Measurements from ENCODE around the gene OSBPL2.

The OSBPL2 gene

GRCh38 chr20:62309198-62309944 lies 71.0 kb downstream of the OSBPL2 start:
- no peak for DNase-seq (ENCODE audit: low read depth in 3 of 3, low spot score in 1 of 3)

GRCh38 chr20:62309947-62310756 lies 71.8 kb downstream of the OSBPL2 start:
- no peak for DNase-seq (ENCODE audit: low read depth in 3 of 3, low spot score in 1 of 3)

GRCh38 chr20:62310757-62311121 lies 72.4 kb downstream of the OSBPL2 start:
- DNase-seq (ENCODE audit: low read depth in 3 of 3, low spot score in 1 of 3), result no peak

GRCh38 chr20:62311150-62311549 lies 72.8 kb downstream of the OSBPL2 start:
- no peak for DNase-seq (ENCODE audit: low read depth in 3 of 3, low spot score in 1 of 3)

GRCh38 chr20:62311832-62312661 lies 73.7 kb downstream of the OSBPL2 start:
- DNase-seq (ENCODE audit: low read depth in 3 of 3, low spot score in 1 of 3), result no peak

GRCh38 chr20:62312662-62312977 lies 74.3 kb downstream of the OSBPL2 start:
- DNase-seq (ENCODE audit: low read depth in 3 of 3, low spot score in 1 of 3), result no peak

GRCh38 chr20:62313021-62313420 lies 74.7 kb downstream of the OSBPL2 start:
- no peak for DNase-seq (ENCODE audit: low read depth in 3 of 3, low spot score in 1 of 3)

GRCh38 chr20:62313460-62314338 lies 75.4 kb downstream of the OSBPL2 start:
- no peak for DNase-seq (ENCODE audit: low read depth in 3 of 3, low spot score in 1 of 3)

GRCh38 chr20:62314339-62314638 lies 76.0 kb downstream of the OSBPL2 start:
- no peak for DNase-seq (ENCODE audit: low read depth in 3 of 3, low spot score in 1 of 3)

- DNase-seq (ENCODE audit: low read depth in 3 of 3, low spot score in 1 of 3), result no peak
These were observed 76.5 kb downstream of the OSBPL2 start for GRCh38 chr20:62314711-62315302.

GRCh38 chr20:62315773-62316172 lies 77.5 kb downstream of the OSBPL2 start:
- no peak for DNase-seq (ENCODE audit: low read depth in 3 of 3, low spot score in 1 of 3)

GRCh38 chr20:62316331-62317166 lies 78.2 kb downstream of the OSBPL2 start:
- DNase-seq (ENCODE audit: low read depth in 3 of 3, low spot score in 1 of 3), result no peak

GRCh38 chr20:62317167-62317655 lies 78.9 kb downstream of the OSBPL2 start:
- no peak for DNase-seq (ENCODE audit: low read depth in 3 of 3, low spot score in 1 of 3)

- DNase-seq (ENCODE audit: low read depth in 3 of 3, low spot score in 1 of 3), result no peak
These were observed 80.4 kb downstream of the OSBPL2 start for GRCh38 chr20:62318400-62319345.

GRCh38 chr20:62319346-62319909 lies 81.1 kb downstream of the OSBPL2 start:
- DNase-seq (ENCODE audit: low read depth in 3 of 3, low spot score in 1 of 3), result no peak

GRCh38 chr20:62320581-62321354 lies 82.4 kb downstream of the OSBPL2 start:
- no peak for DNase-seq (ENCODE audit: low read depth in 3 of 3, low spot score in 1 of 3)

GRCh38 chr20:62321521-62321948 lies 83.2 kb downstream of the OSBPL2 start:
- DNase-seq (ENCODE audit: low read depth in 3 of 3, low spot score in 1 of 3), result no peak

Data from stimulated activated CD4-positive, alpha-beta T cell treated with anti-CD3 and anti-CD28 coated beads, TNF-alpha, amount 100 ng/mL, for 1 hour (primary cell).